ENCODE results near the gene PIEZO1. TPM values are rescaled to one million over a fixed set of nuclear protein-coding genes. Genes with fewer than 3 reads are reported as not detected.
A peak's percentile ranks its signal among the peaks of the same experiment; 100 is the strongest.
"Not testable (repeated sequence)": the region's sequence is repeated elsewhere in the genome, so short reads cannot be mapped to it uniquely, and the experiment has no call there.

PIEZO1 gene
- total RNA-seq, 3 donors from 2014 or later, result 71.4 to 218 (median 129) TPM

- Histone ChIP-seq H3K9me3 (no peaks in the 10 kb centered on the region), H3K4me1 (ENCODE audit: low read depth) (peaks cover 50% of the 10 kb centered on the region), H3K4me3 (no peak overlapping the region), H3K36me3 (ENCODE audit: low read depth) (no peaks in the 10 kb centered on the region)
- TF ChIP-seq CTCF (IDR thresholded peaks at IDR 0.05), result no peak
- ATAC-seq (no peak), DNase-seq (no peak)
- intact Hi-C loops (cut with DNase I, micrococcal nuclease), result no loop called here
Measured at GRCh38 chr16:88775825-88776224, 9.2 kb downstream of the PIEZO1 start.

GRCh38 chr16:88774544-88775393 is 10.3 kb downstream of the PIEZO1 start:
- TF ChIP-seq CTCF (IDR thresholded peaks at IDR 0.05), result no peak

GRCh38 chr16:88773812-88774291 is 11.2 kb downstream of the PIEZO1 start:
- no peak for TF ChIP-seq CTCF (IDR thresholded peaks at IDR 0.05)
- Histone ChIP-seq H3K36me3 (ENCODE audit: low read depth) (no peaks in the 10 kb centered on the region), H3K9me3 (no peaks in the 10 kb centered on the region), H3K4me1 (ENCODE audit: low read depth) (peaks cover 55% of the 10 kb centered on the region), H3K4me3 (no peak overlapping the region)
- DNase-seq (peak in 2 of 3 donors; percentile 69 to 80), ATAC-seq (peak; percentile 13)
- intact Hi-C loops (cut with DNase I, micrococcal nuclease), result no loop called here

More at GRCh38 chr16:88774544-88775393, 10.3 kb downstream of the PIEZO1 start:
- Histone ChIP-seq H3K9me3 (no peaks in the 10 kb centered on the region), H3K4me1 (ENCODE audit: low read depth) (peaks cover 50% of the 10 kb centered on the region), H3K36me3 (ENCODE audit: low read depth) (no peaks in the 10 kb centered on the region), H3K4me3 (no peak overlapping the region)
- peak in 1 of 3 donors; percentile 44 for DNase-seq
- ATAC-seq, result no peak
- intact Hi-C loops (cut with DNase I, micrococcal nuclease), result no loop called here

- Histone ChIP-seq H3K36me3 (ENCODE audit: low read depth) (no peaks in the 10 kb centered on the region), H3K9me3 (no peaks in the 10 kb centered on the region), H3K4me3 (no peak overlapping the region), H3K4me1 (ENCODE audit: low read depth) (peaks cover 57% of the 10 kb centered on the region)
- DNase-seq (peak in 1 of 3 donors; percentile 67), ATAC-seq (no peak)
- intact Hi-C loops (cut with DNase I, micrococcal nuclease), result no loop called here
- no peak for TF ChIP-seq CTCF (IDR thresholded peaks at IDR 0.05)
Measured at GRCh38 chr16:88772871-88773811, 11.9 kb downstream of the PIEZO1 start.

- H3K4me3 ChIP-seq; DNase-seq; intact Hi-C loops (cut with DNase I, micrococcal nuclease); H3K36me3 ChIP-seq (ENCODE audit: low read depth); ATAC-seq; H3K9me3 ChIP-seq: not testable (repeated sequence)
- H3K4me1 ChIP-seq (ENCODE audit: low read depth), result peaks cover 64% of the 10 kb centered on the region
Measured at GRCh38 chr16:88771781-88772180, 13.2 kb downstream of the PIEZO1 start.
